ENCODE data around the gene GUCY2D.
A peak's percentile ranks its signal among the peaks of the same experiment; 100 is the strongest.
"Not testable (repeated sequence)": the region's sequence is repeated elsewhere in the genome, so short reads cannot be mapped to it uniquely, and the experiment has no call there.

Gene GUCY2D

GRCh38 chr17:8019166-8019565, 16.8 kb downstream of the GUCY2D start:
- Histone ChIP-seq H3K4me1 (ENCODE audit: insufficient read depth, insufficient read length) (peaks cover 5% of the 10 kb centered on the region), H3K9me3 (ENCODE audit: insufficient read depth, low read length) (no peaks in the 10 kb centered on the region), H3K4me3 (ENCODE audit: insufficient read length, low read depth) (no peak overlapping the region), H3K36me3 (ENCODE audit: insufficient read depth, insufficient read length, low read length) (no peaks in the 10 kb centered on the region), H3K9ac (ENCODE audit: insufficient read length, low read depth) (no peak overlapping the region), H3K27me3 (ENCODE audit: insufficient read depth, insufficient read length) (peaks cover 16% of the 10 kb centered on the region)
- no peak for TF ChIP-seq SUZ12 (IDR thresholded peaks at IDR 0.05; ENCODE audit: extremely low read depth, insufficient read depth, insufficient read length)
- no peak for TF ChIP-seq YY1 (IDR thresholded peaks at IDR 0.05; ENCODE audit: insufficient read depth, insufficient read length)
- no peak for TF ChIP-seq ZNF274 (IDR thresholded peaks at IDR 0.05; ENCODE audit: low read depth, low read length)
- no peak for DNase-seq (ENCODE audit: low read depth, low spot score)

GRCh38 chr17:8019665-8020650, 17.5 kb downstream of the GUCY2D start:
- peaks cover 12% of the 10 kb centered on the region for H3K27me3 ChIP-seq (ENCODE audit: insufficient read depth, insufficient read length)
- peaks cover 6% of the 10 kb centered on the region for H3K4me1 ChIP-seq (ENCODE audit: insufficient read depth, insufficient read length)
- no peak overlapping the region for H3K4me3 ChIP-seq (ENCODE audit: insufficient read length, low read depth)
- no peaks in the 10 kb centered on the region for H3K36me3 ChIP-seq (ENCODE audit: insufficient read depth, insufficient read length, low read length)
- TF ChIP-seq ZNF274 (IDR thresholded peaks at IDR 0.05; ENCODE audit: low read depth, low read length) (no peak), SUZ12 (IDR thresholded peaks at IDR 0.05; ENCODE audit: extremely low read depth, insufficient read depth, insufficient read length) (no peak), YY1 (IDR thresholded peaks at IDR 0.05; ENCODE audit: insufficient read depth, insufficient read length) (no peak)
- H3K9me3 ChIP-seq (ENCODE audit: insufficient read depth, low read length) = no peaks in the 10 kb centered on the region
- no peak for DNase-seq (ENCODE audit: low read depth, low spot score)
- H3K9ac ChIP-seq (ENCODE audit: insufficient read length, low read depth) = no peak overlapping the region

- no peak for DNase-seq (ENCODE audit: low read depth, low spot score)
- H3K9ac ChIP-seq (ENCODE audit: insufficient read length, low read depth) = no peak overlapping the region
- H3K27me3 ChIP-seq (ENCODE audit: insufficient read depth, insufficient read length) = peaks cover 3% of the 10 kb centered on the region
- TF ChIP-seq ZNF274 (IDR thresholded peaks at IDR 0.05; ENCODE audit: low read depth, low read length) (no peak), SUZ12 (IDR thresholded peaks at IDR 0.05; ENCODE audit: extremely low read depth, insufficient read depth, insufficient read length) (no peak), YY1 (IDR thresholded peaks at IDR 0.05; ENCODE audit: insufficient read depth, insufficient read length) (no peak)
- H3K4me1 ChIP-seq (ENCODE audit: insufficient read depth, insufficient read length) = peaks cover 4% of the 10 kb centered on the region
- no peak overlapping the region for H3K4me3 ChIP-seq (ENCODE audit: insufficient read length, low read depth)
- no peaks in the 10 kb centered on the region for H3K9me3 ChIP-seq (ENCODE audit: insufficient read depth, low read length)
- no peaks in the 10 kb centered on the region for H3K36me3 ChIP-seq (ENCODE audit: insufficient read depth, insufficient read length, low read length)
Observed at GRCh38 chr17:8020776-8021564, 18.6 kb downstream of the GUCY2D start.

GRCh38 chr17:8021565-8022359, 19.3 kb downstream of the GUCY2D start:
- no peak for DNase-seq (ENCODE audit: low read depth, low spot score)
- peaks cover 4% of the 10 kb centered on the region for H3K4me1 ChIP-seq (ENCODE audit: insufficient read depth, insufficient read length)
- TF ChIP-seq SUZ12 (IDR thresholded peaks at IDR 0.05; ENCODE audit: extremely low read depth, insufficient read depth, insufficient read length) = no peak
- no peak for TF ChIP-seq YY1 (IDR thresholded peaks at IDR 0.05; ENCODE audit: insufficient read depth, insufficient read length)
- no peak for TF ChIP-seq ZNF274 (IDR thresholded peaks at IDR 0.05; ENCODE audit: low read depth, low read length)

GRCh38 chr17:8022360-8023003, 20.1 kb downstream of the GUCY2D start:
- DNase-seq (ENCODE audit: low read depth, low spot score) = peak; percentile 18
- Histone ChIP-seq H3K36me3 (ENCODE audit: insufficient read depth, insufficient read length, low read length) (no peaks in the 10 kb centered on the region), H3K9me3 (ENCODE audit: insufficient read depth, low read length) (no peaks in the 10 kb centered on the region), H3K27me3 (ENCODE audit: insufficient read depth, insufficient read length) (no peaks in the 10 kb centered on the region), H3K4me1 (ENCODE audit: insufficient read depth, insufficient read length) (peaks cover 4% of the 10 kb centered on the region), H3K9ac (ENCODE audit: insufficient read length, low read depth) (no peak overlapping the region), H3K4me3 (ENCODE audit: insufficient read length, low read depth) (no peak overlapping the region)
- TF ChIP-seq YY1 (IDR thresholded peaks at IDR 0.05; ENCODE audit: insufficient read depth, insufficient read length) (no peak), SUZ12 (IDR thresholded peaks at IDR 0.05; ENCODE audit: extremely low read depth, insufficient read depth, insufficient read length) (no peak), ZNF274 (IDR thresholded peaks at IDR 0.05; ENCODE audit: low read depth, low read length) (no peak)

More at GRCh38 chr17:8021565-8022359, 19.3 kb downstream of the GUCY2D start:
- Histone ChIP-seq H3K9me3 (ENCODE audit: insufficient read depth, low read length) (no peaks in the 10 kb centered on the region), H3K36me3 (ENCODE audit: insufficient read depth, insufficient read length, low read length) (no peaks in the 10 kb centered on the region), H3K4me3 (ENCODE audit: insufficient read length, low read depth) (no peak overlapping the region), H3K27me3 (ENCODE audit: insufficient read depth, insufficient read length) (no peaks in the 10 kb centered on the region), H3K9ac (ENCODE audit: insufficient read length, low read depth) (no peak overlapping the region)

- H3K4me3 ChIP-seq (ENCODE audit: insufficient read length, low read depth); H3K27me3 ChIP-seq (ENCODE audit: insufficient read depth, insufficient read length); H3K9me3 ChIP-seq (ENCODE audit: insufficient read depth, low read length); DNase-seq (ENCODE audit: low read depth, low spot score); H3K36me3 ChIP-seq (ENCODE audit: insufficient read depth, insufficient read length, low read length); H3K4me1 ChIP-seq (ENCODE audit: insufficient read depth, insufficient read length); H3K9ac ChIP-seq (ENCODE audit: insufficient read length, low read depth): not testable (repeated sequence)
Observed at GRCh38 chr17:8024161-8024560, 21.7 kb downstream of the GUCY2D start.
